DOHH2 (cell line): Measurements from ENCODE around the gene MAT1A.

ENCODE experiments used
- H3F3A ChIP-seq: fragments of 200-600 bp; sonication (generic), shearing (Covaris generic); 2 replicates; pipeline ENCODE4 v1.6.0; 2016; ENCODE audit warnings: antibody characterized with exemption, mild to moderate bottlenecking; ENCODE audit not compliant: control insufficient read depth, insufficient read depth
- H3K27ac ChIP-seq: fragments of 200-600 bp; sonication (generic); 2 replicates; pipeline ENCODE4 v1.5.1; 2014; ENCODE audit warnings: low read depth, mild to moderate bottlenecking, low read length, moderate library complexity
- H3K27me3 ChIP-seq: fragments of 200-600 bp; sonication (generic); 2 replicates; pipeline ENCODE4 v1.6.1; 2014; ENCODE audit warnings: mild to moderate bottlenecking, low read length, mixed read lengths; ENCODE audit not compliant: control insufficient read depth
- H3K36me3 ChIP-seq: fragments of 200-600 bp; sonication (generic); 2 replicates; pipeline ENCODE4 v1.6.1; 2014; ENCODE audit warnings: mild to moderate bottlenecking, low read length, moderate library complexity, mixed read lengths; ENCODE audit not compliant: control insufficient read depth
- H3K4me1 ChIP-seq: fragments of 200-600 bp; sonication (generic); 2 replicates; pipeline ENCODE4 v1.6.1; 2014; ENCODE audit warnings: mild to moderate bottlenecking, low read length, mixed read lengths; ENCODE audit not compliant: control insufficient read depth
- H3K4me2 ChIP-seq: fragments of 200-600 bp; sonication (generic); 2 replicates; pipeline ENCODE4 v1.6.0; 2014; ENCODE audit warnings: mild to moderate bottlenecking, low read length, moderate library complexity
- H3K4me3 ChIP-seq: fragments of 200-600 bp; sonication (generic); 2 replicates; pipeline ENCODE4 v1.5.1; 2014; ENCODE audit warnings: mild to moderate bottlenecking, low read length, mixed read lengths
- H3K79me2 ChIP-seq: fragments of 200-600 bp; sonication (generic); 2 replicates; pipeline ENCODE4 v1.6.1; 2014; ENCODE audit warnings: mild to moderate bottlenecking, low read length, mixed read lengths; ENCODE audit not compliant: control insufficient read depth
- H3K9me2 ChIP-seq: fragments of 200-600 bp; sonication (generic); replicated peaks from 2 replicates; pipeline ENCODE4 v1.6.1; 2014; ENCODE audit warnings: mild to moderate bottlenecking, low read length, mixed read lengths; ENCODE audit not compliant: control insufficient read depth
- H3K9me3 ChIP-seq: fragments of 200-600 bp; sonication (generic); 2 replicates; pipeline ENCODE4 v1.6.1; 2014; ENCODE audit warnings: antibody characterized with exemption, low read length, mixed read lengths; ENCODE audit not compliant: control insufficient read depth, insufficient read depth
- H4K20me1 ChIP-seq: fragments of 200-600 bp; sonication (generic); 2 replicates; pipeline ENCODE4 v1.6.0; 2014; ENCODE audit warnings: low read depth, mild to moderate bottlenecking, antibody characterized with exemption, low read length, moderate library complexity; ENCODE audit not compliant: control insufficient read depth, insufficient read depth
- EZH2phosphoT487 ChIP-seq: fragments of 200-600 bp; sonication (generic); IDR thresholded peaks from 2 replicates; pipeline ENCODE4 v1.6.1; 2017; ENCODE audit warnings: borderline replicate concordance, mild to moderate bottlenecking, antibody characterized with exemption, low read length, moderate library complexity, mixed read lengths
- TF ChIP-seq, protein P1 (sequence below): fragments of 200-600 bp; sonication (generic); IDR thresholded peaks from one replicate; pipeline ENCODE4 v1.5.1; 2014; ENCODE audit warnings: antibody characterized with exemption, mild to moderate bottlenecking, low read depth, low read length; ENCODE audit not compliant: poor library complexity, severe bottlenecking

The MAT1A gene

DNA sequence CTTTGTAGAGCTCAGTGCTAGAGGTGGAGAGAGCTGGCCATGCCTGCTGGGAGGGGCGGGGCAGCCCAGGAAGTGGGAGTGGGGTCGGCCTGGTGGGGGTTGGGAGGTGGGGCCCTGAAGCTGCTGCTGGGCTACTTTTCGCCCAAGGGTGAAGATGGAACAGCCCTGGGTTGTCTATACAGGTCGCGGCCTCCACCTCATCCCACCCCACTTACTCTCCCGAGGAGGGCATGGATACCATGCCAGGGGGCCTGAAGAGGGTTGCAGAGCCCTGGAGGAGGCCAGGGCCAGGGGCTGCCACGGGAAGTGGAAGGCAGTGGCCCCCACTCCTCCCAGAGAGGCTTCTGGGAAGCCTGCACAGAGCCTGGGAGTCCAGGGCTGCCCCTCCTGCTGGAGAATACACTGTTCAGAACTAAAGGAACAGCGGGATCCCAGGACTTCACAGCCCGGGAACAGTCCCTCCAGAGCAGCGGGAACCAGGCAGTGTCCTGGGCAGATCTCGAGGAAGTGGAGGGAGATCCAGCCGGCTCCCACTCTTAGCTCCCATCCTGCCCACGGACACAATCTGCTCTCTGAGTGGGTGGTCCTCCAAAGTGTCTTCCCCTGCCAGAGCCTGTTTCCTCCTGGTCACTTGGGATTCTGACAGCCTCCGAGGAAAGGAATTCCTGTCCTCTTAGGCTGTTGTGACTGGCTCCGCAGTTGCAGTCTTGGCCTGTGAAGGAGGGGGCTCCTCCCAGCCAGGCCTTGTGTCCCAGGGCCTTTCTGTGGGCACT lies 23.5 kb downstream of the MAT1A start:
- Histone ChIP-seq H3K4me3 (no peak overlapping the region), H3K27me3 (no peaks in the 10 kb centered on the region), H3K36me3 (no peaks in the 10 kb centered on the region), H3K79me2 (no peaks in the 10 kb centered on the region), H3K27ac (no peak overlapping the region), H3K9me2 (no peaks in the 10 kb centered on the region), H3K4me2 (no peak overlapping the region), H3K4me1 (no peaks in the 10 kb centered on the region), H4K20me1 (no peaks in the 10 kb centered on the region), H3K9me3 (no peaks in the 10 kb centered on the region), H3F3A (no peaks in the 10 kb centered on the region)
- TF ChIP-seq EZH2phosphoT487, result no peak
- TF ChIP-seq, protein P1, sequence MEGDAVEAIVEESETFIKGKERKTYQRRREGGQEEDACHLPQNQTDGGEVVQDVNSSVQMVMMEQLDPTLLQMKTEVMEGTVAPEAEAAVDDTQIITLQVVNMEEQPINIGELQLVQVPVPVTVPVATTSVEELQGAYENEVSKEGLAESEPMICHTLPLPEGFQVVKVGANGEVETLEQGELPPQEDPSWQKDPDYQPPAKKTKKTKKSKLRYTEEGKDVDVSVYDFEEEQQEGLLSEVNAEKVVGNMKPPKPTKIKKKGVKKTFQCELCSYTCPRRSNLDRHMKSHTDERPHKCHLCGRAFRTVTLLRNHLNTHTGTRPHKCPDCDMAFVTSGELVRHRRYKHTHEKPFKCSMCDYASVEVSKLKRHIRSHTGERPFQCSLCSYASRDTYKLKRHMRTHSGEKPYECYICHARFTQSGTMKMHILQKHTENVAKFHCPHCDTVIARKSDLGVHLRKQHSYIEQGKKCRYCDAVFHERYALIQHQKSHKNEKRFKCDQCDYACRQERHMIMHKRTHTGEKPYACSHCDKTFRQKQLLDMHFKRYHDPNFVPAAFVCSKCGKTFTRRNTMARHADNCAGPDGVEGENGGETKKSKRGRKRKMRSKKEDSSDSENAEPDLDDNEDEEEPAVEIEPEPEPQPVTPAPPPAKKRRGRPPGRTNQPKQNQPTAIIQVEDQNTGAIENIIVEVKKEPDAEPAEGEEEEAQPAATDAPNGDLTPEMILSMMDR, result no peak

DNA sequence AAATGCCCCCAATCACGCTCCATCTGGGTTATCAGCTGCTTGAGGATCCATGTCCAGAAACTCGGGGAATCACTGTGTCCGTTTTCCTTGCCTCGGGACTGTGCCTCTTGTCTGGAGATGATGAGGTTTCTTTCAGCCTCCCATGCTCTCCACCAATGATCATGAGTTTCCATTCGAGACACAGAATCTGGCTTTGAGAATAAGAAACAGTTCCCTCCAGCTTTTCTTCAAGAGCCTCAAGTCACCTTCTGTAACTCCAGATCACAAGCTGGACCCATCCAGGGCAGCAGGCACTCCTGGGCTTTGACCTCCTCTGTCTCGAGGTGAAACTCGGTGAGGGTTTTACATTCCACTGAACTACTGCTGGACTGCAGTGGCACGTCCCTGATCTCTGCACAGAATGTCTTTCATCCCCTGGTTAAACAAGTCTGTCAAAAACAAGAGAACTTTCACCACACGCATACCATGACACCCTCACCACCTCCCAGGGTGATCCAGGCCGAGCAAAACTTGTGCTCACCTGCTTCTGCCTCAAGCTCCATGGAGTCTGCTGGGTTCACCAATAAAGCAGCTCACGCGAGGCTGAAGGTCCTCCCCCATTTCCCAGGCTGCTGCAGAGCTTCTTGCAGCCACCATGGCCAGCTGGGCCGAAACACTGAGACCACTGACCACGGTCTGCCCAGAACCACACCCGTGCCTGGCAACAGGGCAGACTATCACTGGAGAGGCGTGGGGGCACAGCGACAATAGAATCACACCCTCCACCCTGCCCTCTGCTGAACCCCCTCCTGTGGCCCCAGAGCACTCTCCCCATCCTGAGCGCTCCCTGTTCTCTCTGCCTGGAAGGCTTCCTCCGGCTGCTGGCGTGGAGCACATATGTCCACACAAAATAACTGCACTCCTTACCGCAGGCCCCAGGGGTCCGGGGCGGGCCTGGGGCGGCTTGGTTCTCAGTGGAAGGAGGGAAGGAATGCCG lies 25.1 kb downstream of the MAT1A start:
- Histone ChIP-seq H3K9me3 (no peaks in the 10 kb centered on the region), H3K27me3 (no peaks in the 10 kb centered on the region), H3K27ac (no peak overlapping the region), H3K36me3 (no peaks in the 10 kb centered on the region), H3K79me2 (no peaks in the 10 kb centered on the region), H3K9me2 (no peaks in the 10 kb centered on the region), H3K4me2 (no peak overlapping the region), H3F3A (no peaks in the 10 kb centered on the region), H3K4me1 (no peaks in the 10 kb centered on the region), H3K4me3 (no peak overlapping the region), H4K20me1 (no peaks in the 10 kb centered on the region)
- TF ChIP-seq, protein P1, result no peak
- TF ChIP-seq EZH2phosphoT487, result no peak

DNA sequence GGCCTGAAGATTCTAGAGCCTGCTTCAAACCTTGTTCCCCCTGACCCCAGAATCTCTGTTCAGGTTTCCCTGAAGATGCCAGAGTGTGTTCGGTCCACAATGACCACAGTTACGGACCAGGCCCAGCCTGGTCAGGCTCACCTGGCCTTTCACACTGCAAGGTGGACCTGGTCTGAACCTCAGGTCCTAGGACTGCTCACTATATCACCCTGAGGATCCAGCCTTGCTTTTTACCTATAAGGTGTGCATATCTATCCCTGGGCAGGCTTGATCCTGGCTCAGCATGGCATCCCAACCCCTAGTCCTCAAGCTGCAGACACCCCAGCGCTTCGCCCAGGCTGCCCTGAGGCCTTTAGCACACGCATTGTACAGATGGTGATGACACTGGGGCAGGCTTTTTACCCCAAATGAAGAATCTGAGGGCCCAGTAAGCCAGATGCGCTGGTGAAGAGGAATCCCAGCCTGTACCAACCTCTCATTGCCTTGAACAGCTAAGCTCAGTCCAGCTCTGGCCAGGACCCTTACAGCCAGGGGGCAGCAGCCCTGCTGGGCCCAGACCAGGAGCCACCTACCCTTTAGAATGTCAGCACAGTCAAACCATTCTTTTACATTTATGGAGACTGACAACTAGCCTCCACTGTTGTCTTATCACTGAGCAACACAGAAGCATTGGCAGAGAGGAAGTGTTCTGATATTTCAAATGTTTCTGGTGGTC lies 28.0 kb downstream of the MAT1A start:
- Histone ChIP-seq H3K79me2 (no peaks in the 10 kb centered on the region), H3K9me2 (no peaks in the 10 kb centered on the region), H4K20me1 (no peaks in the 10 kb centered on the region), H3F3A (no peaks in the 10 kb centered on the region), H3K36me3 (no peaks in the 10 kb centered on the region), H3K9me3 (no peaks in the 10 kb centered on the region), H3K4me3 (no peak overlapping the region), H3K27me3 (no peaks in the 10 kb centered on the region), H3K4me1 (no peaks in the 10 kb centered on the region), H3K27ac (no peak overlapping the region), H3K4me2 (no peak overlapping the region)
- TF ChIP-seq, protein P1, result no peak
